ENCODE measurements around the gene NTHL1. TPM values are rescaled to one million over a fixed set of nuclear protein-coding genes. Genes with fewer than 3 reads are reported as not detected.

NTHL1 gene
- total and polyA plus RNA-seq, 2 of the 4 experiments (the other 2 are of a cell fraction), result 22.8 to 28.0 TPM

DNA sequence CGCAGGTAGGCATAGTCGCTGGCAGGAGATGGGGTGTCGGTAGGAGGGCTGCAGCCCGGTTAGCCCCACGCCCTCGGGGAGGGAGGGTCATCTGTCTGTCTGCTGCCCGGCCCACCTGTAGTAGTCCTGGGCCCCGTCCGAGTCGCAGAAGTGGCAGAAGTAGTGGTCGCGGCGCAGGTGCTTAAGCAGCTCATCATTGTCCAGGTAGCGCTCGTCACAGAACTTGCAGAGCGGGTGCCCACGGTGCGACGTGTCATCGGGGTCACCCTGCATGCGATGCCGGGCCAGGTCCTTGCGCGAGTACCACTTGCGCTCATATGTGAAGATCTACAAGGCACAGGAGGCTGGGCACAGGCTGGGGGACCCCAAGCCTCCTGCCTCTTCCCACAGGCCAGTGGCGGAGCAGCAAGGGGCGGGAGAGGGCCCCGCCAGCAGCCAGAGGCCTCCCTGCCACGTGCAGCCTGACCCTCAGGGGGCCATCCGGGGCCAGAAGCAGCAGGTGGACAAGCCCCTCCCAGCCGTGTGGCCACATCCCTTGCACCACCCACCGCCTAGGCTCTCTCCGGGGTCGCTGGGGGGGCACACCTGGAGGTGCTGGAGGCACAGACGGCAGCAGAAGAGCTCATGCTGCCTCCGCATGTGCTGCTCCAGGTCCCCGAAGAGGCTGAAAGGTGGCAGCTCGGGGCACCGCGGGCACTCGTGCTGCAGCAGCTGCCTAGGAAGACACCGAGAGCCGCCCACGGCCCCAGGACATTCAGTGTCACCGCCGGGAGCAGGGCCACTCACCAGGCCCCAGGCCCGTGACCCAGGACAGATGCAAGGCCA lies 45.0 kb downstream of the NTHL1 start:
- Histone ChIP-seq H3K27ac (ENCODE audit: insufficient read depth, low read length) (no peak overlapping the region), H3K9me3 (ENCODE audit: control insufficient read depth, insufficient read depth, low read length) (no peaks in the 10 kb centered on the region), H3K4me3 (ENCODE audit: insufficient read depth, low read depth, low read length) (no peak overlapping the region), H2BK120ac (ENCODE audit: low read depth, low read length) (no peak overlapping the region), H2BK15ac (ENCODE audit: low read depth, low read length) (no peak overlapping the region), H3K9ac (ENCODE audit: low read depth, low read length) (no peak overlapping the region), H4K8ac (ENCODE audit: low read depth in 2 of 2, low read length in 2 of 2) (no peak overlapping the region), H2BK5ac (ENCODE audit: low read depth, low read length, poor library complexity, severe bottlenecking) (no peak overlapping the region), H3K9me1 (ENCODE audit: insufficient read depth, low read length) (peaks cover 6% of the 10 kb centered on the region; the same call in 1 of the 2 replicates), H3K56ac (ENCODE audit: extremely low read depth, insufficient read depth, low read length) (no peak overlapping the region), H4K5ac (ENCODE audit: low read depth, low read length) (no peak overlapping the region), H3K4me1 (ENCODE audit: control insufficient read depth, insufficient read depth, low read length) (peaks cover 21% of the 10 kb centered on the region), H2AK5ac (ENCODE audit: low read depth, low read length) (no peak overlapping the region), H3K4ac (ENCODE audit: low read depth, low read length) (no peak overlapping the region), H3K23ac (ENCODE audit: low read depth, low read length) (no peak overlapping the region), H3K18ac (ENCODE audit: low read depth, low read length) (no peak overlapping the region), H2BK20ac (ENCODE audit: low read depth, low read length) (no peak overlapping the region), H2AK9ac (replicated peaks; ENCODE audit: low read depth, low read length, poor library complexity) (no peak overlapping the region), H3K27me3 (ENCODE audit: control insufficient read depth, insufficient read depth, low read length) (no peaks in the 10 kb centered on the region), H3K36me3 (ENCODE audit: control insufficient read depth, insufficient read depth, low read length) (peaks cover 57% of the 10 kb centered on the region), H3K14ac (replicated peaks; ENCODE audit: low read depth, low read length) (no peak overlapping the region), H4K91ac (ENCODE audit: insufficient read depth, low read depth, low read length) (no peak overlapping the region), H3K4me2 (ENCODE audit: low read depth, low read length) (no peak overlapping the region), H2AFZ (replicated peaks; ENCODE audit: low read length, poor library complexity) (no peak overlapping the region), H4K20me1 (ENCODE audit: insufficient read depth, low read length) (peaks cover 70% of the 10 kb centered on the region), H3K79me1 (ENCODE audit: low read depth in 1 of 2, low read length in 2 of 2) (peaks cover 10 to 76% of the 10 kb centered on the region in 2 experiments; a peak in 3 of 4 replicates)
- in situ Hi-C loops (cut with MboI; ENCODE audit: low sequenced_read_pairs), result no loop called here
- intact Hi-C loops (cut with micrococcal nuclease), result loop anchor here (5.0 kb wide), 1 partner anchor 140 kb away; no protein-coding TSS in a partner anchor
- ATAC-seq (ENCODE audit: low read depth), result no peak
- ChIA-PET CTCF (interaction anchor here (0.9 to 1.7 kb wide), 2 partner anchors 11 to 12 kb away, joined by 3 to 8 read pairs; no protein-coding TSS in a partner anchor), POLR2A (ENCODE audit: unreplicated experiment) (no interaction called here)
- no peak for DNase-seq
- TF ChIP-seq POLR2A (IDR thresholded peaks at IDR 0.05; ENCODE audit: low read depth, low read length) (no peak), MAFK (IDR thresholded peaks at IDR 0.05; ENCODE audit: low read depth, low read length) (no peak), MXI1 (IDR thresholded peaks at IDR 0.05; ENCODE audit: borderline replicate concordance, low read depth, low read length) (no peak), CEBPB (IDR thresholded peaks at IDR 0.05; ENCODE audit: low read depth, low read length) (no peak), RAD21 (IDR thresholded peaks at IDR 0.05; ENCODE audit: low read length) (no peak), SMC3 (IDR thresholded peaks at IDR 0.05; ENCODE audit: low read depth, low read length) (no peak), CHD1 (IDR thresholded peaks at IDR 0.05; ENCODE audit: low read depth, low read length) (no peak), RCOR1 (IDR thresholded peaks at IDR 0.05; ENCODE audit: insufficient replicate concordance, low read length) (no peak), MAZ (IDR thresholded peaks at IDR 0.05; ENCODE audit: borderline replicate concordance, low read depth, low read length) (no peak), NFE2L2 (IDR thresholded peaks at IDR 0.05; ENCODE audit: low read depth, low read length) (no peak), RFX5 (IDR thresholded peaks at IDR 0.05; ENCODE audit: low read depth, low read length) (no peak)
- TF ChIP-seq, protein P1, sequence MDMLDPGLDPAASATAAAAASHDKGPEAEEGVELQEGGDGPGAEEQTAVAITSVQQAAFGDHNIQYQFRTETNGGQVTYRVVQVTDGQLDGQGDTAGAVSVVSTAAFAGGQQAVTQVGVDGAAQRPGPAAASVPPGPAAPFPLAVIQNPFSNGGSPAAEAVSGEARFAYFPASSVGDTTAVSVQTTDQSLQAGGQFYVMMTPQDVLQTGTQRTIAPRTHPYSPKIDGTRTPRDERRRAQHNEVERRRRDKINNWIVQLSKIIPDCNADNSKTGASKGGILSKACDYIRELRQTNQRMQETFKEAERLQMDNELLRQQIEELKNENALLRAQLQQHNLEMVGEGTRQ (IDR thresholded peaks at IDR 0.05; ENCODE audit: low read depth, low read length), result no peak
- TF ChIP-seq, protein P2, sequence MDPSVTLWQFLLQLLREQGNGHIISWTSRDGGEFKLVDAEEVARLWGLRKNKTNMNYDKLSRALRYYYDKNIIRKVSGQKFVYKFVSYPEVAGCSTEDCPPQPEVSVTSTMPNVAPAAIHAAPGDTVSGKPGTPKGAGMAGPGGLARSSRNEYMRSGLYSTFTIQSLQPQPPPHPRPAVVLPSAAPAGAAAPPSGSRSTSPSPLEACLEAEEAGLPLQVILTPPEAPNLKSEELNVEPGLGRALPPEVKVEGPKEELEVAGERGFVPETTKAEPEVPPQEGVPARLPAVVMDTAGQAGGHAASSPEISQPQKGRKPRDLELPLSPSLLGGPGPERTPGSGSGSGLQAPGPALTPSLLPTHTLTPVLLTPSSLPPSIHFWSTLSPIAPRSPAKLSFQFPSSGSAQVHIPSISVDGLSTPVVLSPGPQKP (IDR thresholded peaks at IDR 0.05; ENCODE audit: borderline replicate concordance, low read depth, low read length), result no peak
- TF ChIP-seq, protein P3, sequence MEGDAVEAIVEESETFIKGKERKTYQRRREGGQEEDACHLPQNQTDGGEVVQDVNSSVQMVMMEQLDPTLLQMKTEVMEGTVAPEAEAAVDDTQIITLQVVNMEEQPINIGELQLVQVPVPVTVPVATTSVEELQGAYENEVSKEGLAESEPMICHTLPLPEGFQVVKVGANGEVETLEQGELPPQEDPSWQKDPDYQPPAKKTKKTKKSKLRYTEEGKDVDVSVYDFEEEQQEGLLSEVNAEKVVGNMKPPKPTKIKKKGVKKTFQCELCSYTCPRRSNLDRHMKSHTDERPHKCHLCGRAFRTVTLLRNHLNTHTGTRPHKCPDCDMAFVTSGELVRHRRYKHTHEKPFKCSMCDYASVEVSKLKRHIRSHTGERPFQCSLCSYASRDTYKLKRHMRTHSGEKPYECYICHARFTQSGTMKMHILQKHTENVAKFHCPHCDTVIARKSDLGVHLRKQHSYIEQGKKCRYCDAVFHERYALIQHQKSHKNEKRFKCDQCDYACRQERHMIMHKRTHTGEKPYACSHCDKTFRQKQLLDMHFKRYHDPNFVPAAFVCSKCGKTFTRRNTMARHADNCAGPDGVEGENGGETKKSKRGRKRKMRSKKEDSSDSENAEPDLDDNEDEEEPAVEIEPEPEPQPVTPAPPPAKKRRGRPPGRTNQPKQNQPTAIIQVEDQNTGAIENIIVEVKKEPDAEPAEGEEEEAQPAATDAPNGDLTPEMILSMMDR (conservative IDR thresholded peaks at IDR 0.05; ENCODE audit: low read depth, low read length), result no peak
- no TSS peak for BruUV-seq (replicated peaks)
- dilution Hi-C loops (cut with HindIII; ENCODE audit: low sequenced_read_pairs, unreplicated experiment), result no loop called here
- 97% methylated on average over 30 of the region's 47 CpGs; no CpG with 5 or more reads in 1 of the 2 experiments for WGBS, 2 experiments (ENCODE audit: extremely low coverage in 2 of 2, insufficient read length in 1 of 2)
